HL-60 (cell line): Measurements from ENCODE around the gene GSTCD.

ENCODE experiments used
- GABPA ChIP-seq: IDR thresholded peaks from 2 replicates; pipeline ENCODE4 v1.6.1; 2012; ENCODE audit warnings: low read depth
- REST ChIP-seq: IDR thresholded peaks from 2 replicates; pipeline ENCODE4 v1.6.1; 2012; ENCODE audit warnings: low read depth; ENCODE audit not compliant: insufficient replicate concordance
- TF ChIP-seq, protein P1 (sequence below): IDR thresholded peaks from one replicate; pipeline ENCODE4 v1.5.1; 2011; ENCODE audit warnings: low read length, control low read depth, inconsistent platforms; ENCODE audit not compliant: insufficient read depth

DNA sequence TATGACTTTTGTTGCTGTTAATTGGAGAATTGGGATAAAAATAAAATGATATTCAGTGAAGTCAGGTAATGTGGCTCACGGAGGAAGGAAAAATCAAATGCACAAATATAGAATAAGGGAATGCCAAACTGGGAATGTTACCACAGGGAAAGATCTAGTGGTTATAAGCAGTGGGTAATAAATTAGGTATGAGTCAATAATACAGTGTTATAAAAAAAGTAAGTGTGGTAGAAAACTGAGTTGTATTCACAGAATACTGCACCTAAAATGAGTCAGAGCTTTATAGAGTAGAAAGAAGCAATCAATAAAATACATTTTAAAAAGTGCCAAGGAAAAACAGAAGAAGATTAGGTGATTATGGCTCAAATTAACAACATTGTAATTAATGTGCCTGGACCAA lies 34.6 kb upstream of the GSTCD start:
- TF ChIP-seq, protein P1, sequence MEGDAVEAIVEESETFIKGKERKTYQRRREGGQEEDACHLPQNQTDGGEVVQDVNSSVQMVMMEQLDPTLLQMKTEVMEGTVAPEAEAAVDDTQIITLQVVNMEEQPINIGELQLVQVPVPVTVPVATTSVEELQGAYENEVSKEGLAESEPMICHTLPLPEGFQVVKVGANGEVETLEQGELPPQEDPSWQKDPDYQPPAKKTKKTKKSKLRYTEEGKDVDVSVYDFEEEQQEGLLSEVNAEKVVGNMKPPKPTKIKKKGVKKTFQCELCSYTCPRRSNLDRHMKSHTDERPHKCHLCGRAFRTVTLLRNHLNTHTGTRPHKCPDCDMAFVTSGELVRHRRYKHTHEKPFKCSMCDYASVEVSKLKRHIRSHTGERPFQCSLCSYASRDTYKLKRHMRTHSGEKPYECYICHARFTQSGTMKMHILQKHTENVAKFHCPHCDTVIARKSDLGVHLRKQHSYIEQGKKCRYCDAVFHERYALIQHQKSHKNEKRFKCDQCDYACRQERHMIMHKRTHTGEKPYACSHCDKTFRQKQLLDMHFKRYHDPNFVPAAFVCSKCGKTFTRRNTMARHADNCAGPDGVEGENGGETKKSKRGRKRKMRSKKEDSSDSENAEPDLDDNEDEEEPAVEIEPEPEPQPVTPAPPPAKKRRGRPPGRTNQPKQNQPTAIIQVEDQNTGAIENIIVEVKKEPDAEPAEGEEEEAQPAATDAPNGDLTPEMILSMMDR: no peak
- TF ChIP-seq GABPA (no peak), REST (no peak)
